ENCODE results near the gene UGT1A4. TPM values are rescaled to one million over a fixed set of nuclear protein-coding genes. Genes with fewer than 3 reads are reported as not detected.

UGT1A4 gene
- total RNA-seq, 1 experiment from 2014 or later: not detected

DNA sequence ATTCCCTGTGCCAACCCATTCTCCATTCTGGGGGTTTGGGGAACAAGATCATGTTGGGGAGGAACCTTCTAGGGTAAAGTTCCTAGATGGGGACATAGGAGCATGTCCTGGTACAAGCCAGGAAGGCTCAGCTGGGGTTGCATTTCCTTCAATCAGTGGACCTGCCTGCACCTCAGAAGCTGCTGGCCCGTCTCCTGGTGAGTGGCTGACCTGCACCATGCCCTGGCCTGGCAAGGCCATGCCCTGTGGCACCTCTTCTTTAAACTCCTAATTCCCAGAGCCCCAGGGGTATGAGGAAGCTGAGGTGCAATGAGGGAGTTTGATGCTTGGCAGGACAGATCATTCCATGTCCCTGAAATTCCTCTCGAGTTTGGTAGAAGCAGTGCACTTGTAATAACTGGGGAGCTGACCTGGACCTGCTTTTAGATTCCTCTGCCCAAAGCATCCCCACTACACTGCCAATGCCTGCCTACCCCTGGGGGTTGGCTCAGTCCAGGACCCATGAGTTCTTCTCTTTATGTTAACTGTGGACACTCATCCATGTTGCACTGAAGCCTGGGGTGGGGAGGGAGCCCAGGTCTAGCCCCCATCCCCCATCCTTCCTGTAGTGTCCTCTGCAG is 84.9 kb downstream of the UGT1A4 start:
- Histone ChIP-seq H3K9ac (ENCODE audit: extremely low read depth, insufficient read length, low read length) (no peak overlapping the region), H4K5ac (ENCODE audit: insufficient read length, low read depth, low read length) (no peak overlapping the region), H3K9me3 (ENCODE audit: control insufficient read depth, low read depth, low read length) (no peaks in the 10 kb centered on the region), H3K4me1 (ENCODE audit: insufficient read depth, low read length) (no peaks in the 10 kb centered on the region), H2AFZ (ENCODE audit: low read length) (no peak overlapping the region), H3K18ac (ENCODE audit: insufficient read length, low read depth, low read length) (no peak overlapping the region), H3K4ac (ENCODE audit: low read depth, low read length) (no peak overlapping the region), H3K23ac (ENCODE audit: insufficient read length, low read depth, low read length) (no peak overlapping the region), H3K4me2 (ENCODE audit: insufficient read depth, insufficient read length, low read length) (no peak overlapping the region), H4K91ac (ENCODE audit: insufficient read length, low read depth, low read length) (no peak overlapping the region), H3K79me1 (ENCODE audit: insufficient read depth, low read depth, low read length, poor library complexity, severe bottlenecking) (no peaks in the 10 kb centered on the region), H2BK5ac (ENCODE audit: insufficient read length, low read length) (no peak overlapping the region), H2AK5ac (ENCODE audit: insufficient read length, low read length) (no peak overlapping the region), H3K14ac (ENCODE audit: insufficient read depth, low read length) (no peak overlapping the region; the same call in 1 of the 2 replicates), H3K23me2 (ENCODE audit: insufficient read length, low read depth, low read length, poor library complexity, severe bottlenecking) (no peaks in the 10 kb centered on the region), H2BK20ac (ENCODE audit: low read depth, low read length, poor library complexity, severe bottlenecking) (no peak overlapping the region), H2BK120ac (ENCODE audit: low read depth, low read length, poor library complexity, severe bottlenecking) (no peak overlapping the region), H2BK12ac (ENCODE audit: insufficient read length, low read depth, low read length) (no peak overlapping the region), H4K8ac (replicated peaks; ENCODE audit: insufficient read length, low read depth, low read length) (no peak overlapping the region), H3K79me2 (ENCODE audit: insufficient read depth, low read length) (no peaks in the 10 kb centered on the region), H3T11ph (ENCODE audit: low read length) (no peak overlapping the region), H3K27ac (ENCODE audit: insufficient read length, low read depth, low read length) (no peak overlapping the region), H3K56ac (ENCODE audit: insufficient read length, low read depth, low read length) (no peak overlapping the region), H3K27me3 (ENCODE audit: insufficient read depth, low read length) (no peaks in the 10 kb centered on the region), H4K20me1 (ENCODE audit: control insufficient read depth, insufficient read depth, insufficient read length) (no peaks in the 10 kb centered on the region), H2BK15ac (ENCODE audit: low read depth, low read length) (no peak overlapping the region)
- no peak overlapping the region for H3K4me3 Mint-ChIP-seq
- H3K4me1 Mint-ChIP-seq: peaks cover 2 to 4% of the 10 kb centered on the region in 2 experiments; a peak in 3 of 4 replicates
- peaks cover 14 to 21% of the 10 kb centered on the region in 2 experiments for H3K9me3 Mint-ChIP-seq
- H3K27ac Mint-ChIP-seq: no peak overlapping the region
- TF ChIP-seq, protein P1, sequence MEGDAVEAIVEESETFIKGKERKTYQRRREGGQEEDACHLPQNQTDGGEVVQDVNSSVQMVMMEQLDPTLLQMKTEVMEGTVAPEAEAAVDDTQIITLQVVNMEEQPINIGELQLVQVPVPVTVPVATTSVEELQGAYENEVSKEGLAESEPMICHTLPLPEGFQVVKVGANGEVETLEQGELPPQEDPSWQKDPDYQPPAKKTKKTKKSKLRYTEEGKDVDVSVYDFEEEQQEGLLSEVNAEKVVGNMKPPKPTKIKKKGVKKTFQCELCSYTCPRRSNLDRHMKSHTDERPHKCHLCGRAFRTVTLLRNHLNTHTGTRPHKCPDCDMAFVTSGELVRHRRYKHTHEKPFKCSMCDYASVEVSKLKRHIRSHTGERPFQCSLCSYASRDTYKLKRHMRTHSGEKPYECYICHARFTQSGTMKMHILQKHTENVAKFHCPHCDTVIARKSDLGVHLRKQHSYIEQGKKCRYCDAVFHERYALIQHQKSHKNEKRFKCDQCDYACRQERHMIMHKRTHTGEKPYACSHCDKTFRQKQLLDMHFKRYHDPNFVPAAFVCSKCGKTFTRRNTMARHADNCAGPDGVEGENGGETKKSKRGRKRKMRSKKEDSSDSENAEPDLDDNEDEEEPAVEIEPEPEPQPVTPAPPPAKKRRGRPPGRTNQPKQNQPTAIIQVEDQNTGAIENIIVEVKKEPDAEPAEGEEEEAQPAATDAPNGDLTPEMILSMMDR (conservative IDR thresholded peaks at IDR 0.05): no peak
- peaks cover 15% of the 10 kb centered on the region for H3K27me3 Mint-ChIP-seq (ENCODE audit: low read depth)
- peaks cover 0 to 5% (median 4%) of the 10 kb centered on the region in 3 experiments; a peak in 2 of 7 replicates for H3K36me3 Mint-ChIP-seq (ENCODE audit: insufficient read depth in 1 of 3, low read depth in 3 of 3)
- WGBS (ENCODE audit: extremely low coverage, insufficient read length, low lambda C conversion rate): no CpG with 5 or more reads among the region's 2 CpGs
- no peak for DNase-seq
